ENCODE results near the gene MYO9B.

Gene MYO9B

GRCh38 chr19:17049711-17050280 is 25.8 kb upstream of the MYO9B start:
- no peak overlapping the region for H3K4me3 ChIP-seq (ENCODE audit: low read depth, low read length)
- TF ChIP-seq, protein P1, sequence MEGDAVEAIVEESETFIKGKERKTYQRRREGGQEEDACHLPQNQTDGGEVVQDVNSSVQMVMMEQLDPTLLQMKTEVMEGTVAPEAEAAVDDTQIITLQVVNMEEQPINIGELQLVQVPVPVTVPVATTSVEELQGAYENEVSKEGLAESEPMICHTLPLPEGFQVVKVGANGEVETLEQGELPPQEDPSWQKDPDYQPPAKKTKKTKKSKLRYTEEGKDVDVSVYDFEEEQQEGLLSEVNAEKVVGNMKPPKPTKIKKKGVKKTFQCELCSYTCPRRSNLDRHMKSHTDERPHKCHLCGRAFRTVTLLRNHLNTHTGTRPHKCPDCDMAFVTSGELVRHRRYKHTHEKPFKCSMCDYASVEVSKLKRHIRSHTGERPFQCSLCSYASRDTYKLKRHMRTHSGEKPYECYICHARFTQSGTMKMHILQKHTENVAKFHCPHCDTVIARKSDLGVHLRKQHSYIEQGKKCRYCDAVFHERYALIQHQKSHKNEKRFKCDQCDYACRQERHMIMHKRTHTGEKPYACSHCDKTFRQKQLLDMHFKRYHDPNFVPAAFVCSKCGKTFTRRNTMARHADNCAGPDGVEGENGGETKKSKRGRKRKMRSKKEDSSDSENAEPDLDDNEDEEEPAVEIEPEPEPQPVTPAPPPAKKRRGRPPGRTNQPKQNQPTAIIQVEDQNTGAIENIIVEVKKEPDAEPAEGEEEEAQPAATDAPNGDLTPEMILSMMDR (IDR thresholded peaks at IDR 0.05; ENCODE audit: borderline replicate concordance, insufficient read depth, low read depth, low read length) = no peak

- no peak overlapping the region for H3K4me3 ChIP-seq (ENCODE audit: low read depth, low read length)
- TF ChIP-seq, protein P1 (IDR thresholded peaks at IDR 0.05; ENCODE audit: borderline replicate concordance, insufficient read depth, low read depth, low read length) = peak; percentile 41; the same call in 1 of the 2 replicates
These were observed 23.1 kb upstream of the MYO9B start for GRCh38 chr19:17052439-17052838.

- TF ChIP-seq, protein P1 (IDR thresholded peaks at IDR 0.05; ENCODE audit: borderline replicate concordance, insufficient read depth, low read depth, low read length) = no peak
These were observed 20.8 kb upstream of the MYO9B start for GRCh38 chr19:17054746-17055145.

GRCh38 chr19:17055636-17056035 is 19.9 kb upstream of the MYO9B start:
- H3K4me3 ChIP-seq (ENCODE audit: low read depth, low read length) = no peak overlapping the region
- TF ChIP-seq, protein P1 (IDR thresholded peaks at IDR 0.05; ENCODE audit: borderline replicate concordance, insufficient read depth, low read depth, low read length) = no peak

More at GRCh38 chr19:17054746-17055145, 20.8 kb upstream of the MYO9B start:
- no peak overlapping the region for H3K4me3 ChIP-seq (ENCODE audit: low read depth, low read length)

DNA sequence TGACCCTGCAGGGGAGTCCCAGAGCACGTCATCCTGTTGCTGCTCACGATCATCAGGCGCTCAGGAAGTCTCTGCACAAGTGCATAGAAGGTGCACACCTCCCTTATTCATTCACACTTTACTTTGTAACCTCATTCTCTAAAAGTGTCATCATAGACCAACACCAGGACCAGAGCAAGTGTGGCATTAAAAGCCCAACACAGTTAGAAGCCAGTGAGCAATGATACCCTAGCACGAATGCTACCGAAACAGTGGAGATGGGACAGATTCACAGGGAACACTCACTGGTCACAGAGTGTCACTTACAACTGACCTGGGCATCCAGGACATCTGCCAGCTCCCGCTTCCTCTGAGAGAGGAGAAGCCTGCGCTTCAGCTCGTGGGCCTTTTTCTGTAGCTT is 17.3 kb upstream of the MYO9B start:
- TF ChIP-seq, protein P1 (IDR thresholded peaks at IDR 0.05; ENCODE audit: borderline replicate concordance, insufficient read depth, low read depth, low read length) = no peak
- H3K4me3 ChIP-seq (ENCODE audit: low read depth, low read length) = no peak overlapping the region

- TF ChIP-seq, protein P1 (IDR thresholded peaks at IDR 0.05; ENCODE audit: borderline replicate concordance, insufficient read depth, low read depth, low read length) = no peak
- H3K4me3 ChIP-seq (ENCODE audit: low read depth, low read length) = no peak overlapping the region
These were observed 14.8 kb upstream of the MYO9B start for GRCh38 chr19:17060802-17061201.

GRCh38 chr19:17061205-17061604 is 14.4 kb upstream of the MYO9B start:
- TF ChIP-seq, protein P1 (IDR thresholded peaks at IDR 0.05; ENCODE audit: borderline replicate concordance, insufficient read depth, low read depth, low read length) = no peak
- no peak overlapping the region for H3K4me3 ChIP-seq (ENCODE audit: low read depth, low read length)

Measured in GM12875 (cell line).